K562 (cell line): ENCODE measurements around the gene ARAP1. TPM values are rescaled to one million over a fixed set of nuclear protein-coding genes. Genes with fewer than 3 reads are reported as not detected.
A peak's percentile ranks its signal among the peaks of the same experiment; 100 is the strongest.

ENCODE experiments used
- C11orf30 ChIP-seq: fragments of 450-650 bp; IDR thresholded peaks from 2 replicates; pipeline ENCODE4 v1.6.1; 2016; ENCODE audit warnings: low read depth, mild to moderate bottlenecking
- CTBP1 ChIP-seq: fragments of 450-650 bp; IDR thresholded peaks from 2 replicates; pipeline ENCODE4 v1.6.1; 2016; ENCODE audit warnings: borderline replicate concordance
- CUX1 ChIP-seq: fragments of 200-800 bp; sonication (Bioruptor generic); IDR thresholded peaks from 2 replicates; pipeline ENCODE4 v1.6.1; 2016; ENCODE audit warnings: missing genetic modification characterization, missing compliant biosample characterization
- DACH1 ChIP-seq: fragments of 450-650 bp; IDR thresholded peaks from 2 replicates; pipeline ENCODE4 v1.6.1; 2018; ENCODE audit not compliant: partially characterized antibody
- ELF1 ChIP-seq: fragments of 200-800 bp; sonication (Bioruptor generic); IDR thresholded peaks from 2 replicates; pipeline ENCODE4 v1.6.1; 2016; ENCODE audit warnings: missing genetic modification characterization, missing compliant biosample characterization
- LEF1 ChIP-seq: fragments of 450-650 bp; IDR thresholded peaks from 2 replicates; pipeline ENCODE4 v1.6.1; 2016; ENCODE audit warnings: mild to moderate bottlenecking
- PHF8 ChIP-seq: fragments of 200-600 bp; sonication (generic); IDR thresholded peaks from 2 replicates; pipeline ENCODE4 v1.6.1; 2012; ENCODE audit warnings: mixed run types, mild to moderate bottlenecking, inconsistent platforms, low read length, moderate library complexity, borderline replicate concordance
- POLR2B ChIP-seq: fragments of 450-650 bp; IDR thresholded peaks from 2 replicates; pipeline ENCODE4 v1.6.1; 2018; ENCODE audit warnings: low read depth; ENCODE audit not compliant: partially characterized antibody
- SUPT5H ChIP-seq: fragments of 450-650 bp; IDR thresholded peaks from 2 replicates; pipeline ENCODE4 v1.6.1; 2016
- TEAD1 ChIP-seq, 2 experiments: fragments of 450-650 bp in 1 of 2; sonication (generic) in 1 of 2; formaldehyde crosslinking; IDR thresholded peaks; 2 replicates each; pipeline versions ENCODE4 v1.4.0 to v1.8.0; 2020 to 2022; ENCODE audit warnings: mild to moderate bottlenecking in 2 of 2, missing genetic modification reagents in 1 of 2
- ZBTB33 ChIP-seq: sonication (generic); formaldehyde crosslinking; IDR thresholded peaks from 2 replicates; pipeline ENCODE4 v1.8.1; 2023; ENCODE audit warnings: mild to moderate bottlenecking, missing genetic modification reagents
- ZHX1 ChIP-seq: fragments of 150-350 bp; conservative IDR thresholded peaks from 2 replicates; pipeline ENCODE4 v1.6.1; 2014; ENCODE audit warnings: low read length
- ZNF316 ChIP-seq: fragments of 450-650 bp; IDR thresholded peaks from 2 replicates; pipeline ENCODE4 v1.6.1; 2016
- polyA plus RNA-seq, 8 experiments: library from polyadenylated mRNA; depleted of rRNA in 4 of 8; stranded (reverse) in 5 of 8; unstranded in 3 of 8; fragments of >200 nt; fragmentation: Nextera tagmentation in 2 of 8; fragmentation: Illumina TruSeq in 1 of 8; extraction: Ambion mirVana in 2 of 8; extraction: Trizol in 1 of 8; gene quantifications; 2 replicates each; pipeline versions ENCODE4 v1.2.1 to v1.2.3, GENCODE V29; 2011 to 2014; ENCODE audit warnings: inconsistent platforms in 1 of 8, missing spikeins in 1 of 8
- total RNA-seq, 7 experiments: library from RNA; depleted of rRNA in 6 of 7; stranded (reverse); fragments of >200 nt in 6 of 7; fragmentation: Illumina TruSeq in 2 of 7; extraction: Trizol in 2 of 7; gene quantifications; 2 replicates each; pipeline versions ENCODE4 v1.2.1 to v1.2.3, GENCODE V29; 2011 to 2021; ENCODE audit warnings: low replicate concordance in 1 of 7
- TF ChIP-seq, protein P1 (sequence below), 2 experiments: fragments of 450-650 bp; conservative IDR thresholded peaks; 2 replicates each; pipeline ENCODE4 v1.6.1; 2017; ENCODE audit warnings: mild to moderate bottlenecking in 2 of 2, moderate library complexity in 2 of 2

ARAP1 gene
- total and polyA plus RNA-seq, 9 of the 15 experiments (the other 6 are each of a cell fraction or from before 2014, with no cell fraction given): 0.23 to 67.0 (median 24.6) TPM

DNA sequence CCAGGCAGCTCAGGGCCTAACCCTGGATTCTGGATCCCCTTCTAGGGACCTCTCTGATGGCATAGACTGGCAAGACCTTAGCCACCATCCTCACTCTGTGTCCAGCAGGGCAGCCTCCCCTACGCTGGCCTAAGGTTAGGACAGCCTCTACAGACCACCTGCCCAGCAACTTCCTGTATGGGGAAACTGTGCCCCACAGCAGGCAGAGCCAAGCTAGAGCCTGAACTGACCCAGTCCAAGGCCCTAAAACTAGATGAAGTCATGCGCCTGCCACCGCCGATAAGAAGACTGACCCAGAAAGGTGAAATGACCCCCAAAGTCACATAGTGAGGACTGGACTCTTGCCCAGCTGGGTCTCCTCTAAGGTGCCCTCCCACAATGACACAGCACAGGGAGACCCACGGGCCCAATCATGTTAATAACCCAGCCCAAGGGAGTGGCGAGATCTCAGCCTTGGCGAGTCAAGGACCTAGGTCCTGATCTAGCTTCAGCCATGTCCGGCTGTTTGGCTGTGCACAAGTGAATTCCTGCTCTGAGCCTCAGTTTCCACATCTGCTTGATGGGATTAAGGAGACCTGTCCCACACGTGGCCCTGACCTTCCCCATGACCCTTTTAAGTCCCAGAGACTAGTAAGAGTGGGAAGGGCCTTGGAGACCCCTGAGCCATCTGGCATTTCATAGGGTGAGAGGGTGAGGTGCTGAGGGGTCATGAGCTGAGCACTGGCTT, 24.1 kb upstream of the ARAP1 start (continued):
- TF ChIP-seq CUX1 (CRISPR knock-in tag) (peak; percentile 89), ZHX1 (0 out of 2 replicates have a peak, but pooled peaks have one; percentile 25), DACH1 (peak; percentile 80), LEF1 (peak; percentile 79; the same call in 1 of the 2 replicates), CTBP1 (peak; percentile 64; the same call in 1 of the 2 replicates), POLR2B (peak; percentile 78), C11orf30 (peak; percentile 94), ZBTB33 (CRISPR knock-in tag) (peak; percentile 65; the same call in 1 of the 2 replicates), PHF8 (peak; percentile 48; the same call in 1 of the 2 replicates), TEAD1 (CRISPR knock-in tag; IDR thresholded peaks at IDR 0.05) (peak in 1 of 2 experiments; percentile 66; a peak in 2 of 4 replicates), SUPT5H (peak; percentile 90), ZNF316 (peak; percentile 92), ELF1 (tag) (peak; percentile 65)
- TF ChIP-seq, protein P1, sequence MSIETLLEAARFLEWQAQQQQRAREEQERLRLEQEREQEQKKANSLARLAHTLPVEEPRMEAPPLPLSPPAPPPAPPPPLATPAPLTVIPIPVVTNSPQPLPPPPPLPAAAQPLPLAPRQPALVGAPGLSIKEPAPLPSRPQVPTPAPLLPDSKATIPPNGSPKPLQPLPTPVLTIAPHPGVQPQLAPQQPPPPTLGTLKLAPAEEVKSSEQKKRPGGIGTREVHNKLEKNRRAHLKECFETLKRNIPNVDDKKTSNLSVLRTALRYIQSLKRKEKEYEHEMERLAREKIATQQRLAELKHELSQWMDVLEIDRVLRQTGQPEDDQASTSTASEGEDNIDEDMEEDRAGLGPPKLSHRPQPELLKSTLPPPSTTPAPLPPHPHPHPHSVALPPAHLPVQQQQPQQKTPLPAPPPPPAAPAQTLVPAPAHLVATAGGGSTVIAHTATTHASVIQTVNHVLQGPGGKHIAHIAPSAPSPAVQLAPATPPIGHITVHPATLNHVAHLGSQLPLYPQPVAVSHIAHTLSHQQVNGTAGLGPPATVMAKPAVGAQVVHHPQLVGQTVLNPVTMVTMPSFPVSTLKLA (conservative IDR thresholded peaks at IDR 0.05): peak; percentile 24 to 48
